RWPE1 (cell line): Measurements from ENCODE around the gene APLNR.

Experiments
- CTCF ChIA-PET: fragments of 350-600 bp; sonication (Branson Sonifier 250); formaldehyde crosslinking; extraction: SDS; loops from one replicate; lab custom pipeline; 2021; lab: Yijun Ruan, JAX
- POLR2A ChIA-PET: fragments of 400-600 bp; formaldehyde crosslinking; extraction: SDS; loops from one replicate; lab custom pipeline; 2020; ENCODE audit warnings: antibody characterized with exemption; ENCODE audit not compliant: low non-redundant PET; lab: Yijun Ruan, JAX
- DNase-seq: peaks from one replicate; pipeline ENCODE4 v3.0.0; 2012; ENCODE audit warnings: low spot score
- H3K27ac ChIP-seq: fragments of 450-650 bp; 2 replicates; pipeline ENCODE4 v1.5.1; 2017
- CTCF ChIP-seq: fragments of 450-650 bp; conservative IDR thresholded peaks from 2 replicates; pipeline ENCODE4 v1.5.1; 2017; ENCODE audit warnings: low read depth, mild to moderate bottlenecking

The APLNR gene

DNA sequence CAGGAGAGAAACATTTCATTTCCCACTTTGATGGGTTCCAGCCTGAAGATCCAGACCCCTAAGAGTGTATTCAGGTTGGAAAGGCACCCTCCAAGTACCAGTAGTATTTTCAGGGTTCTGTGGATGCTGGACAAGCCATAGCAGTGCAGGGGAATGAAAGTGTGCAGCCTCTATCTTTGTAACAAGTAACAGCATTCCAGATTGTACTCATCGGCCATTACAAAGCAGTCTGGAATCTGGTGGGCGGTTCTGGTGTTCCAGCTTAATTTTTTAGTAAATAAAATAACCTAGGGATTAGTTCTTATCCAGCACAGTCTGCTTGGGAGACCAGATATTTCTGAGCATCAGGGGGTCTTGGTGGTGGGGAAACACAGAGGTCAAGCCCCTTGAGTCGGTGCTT is 22.6 kb downstream of the APLNR start:
- H3K27ac ChIP-seq: no peak overlapping the region
- peak; percentile 63 for DNase-seq
- TF ChIP-seq CTCF: no peak
- ChIA-PET CTCF (no interaction called here), POLR2A (no interaction called here)

DNA sequence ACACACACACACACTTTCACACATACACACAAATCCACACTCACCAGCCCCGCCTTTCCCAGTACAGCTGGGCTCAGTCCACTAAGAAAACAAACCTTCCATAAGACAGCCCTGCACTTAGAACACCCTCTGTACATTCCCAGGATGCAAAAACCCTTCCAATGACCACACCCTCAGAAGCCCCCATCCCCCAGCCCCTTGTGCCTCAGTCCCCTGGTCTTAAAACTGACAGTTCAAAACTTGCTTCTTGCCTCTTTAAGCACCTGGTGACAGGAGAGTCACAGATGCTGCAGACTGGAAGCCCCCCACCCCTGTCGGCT is 23.0 kb downstream of the APLNR start:
- H3K27ac ChIP-seq: no peak overlapping the region
- ChIA-PET CTCF (no interaction called here), POLR2A (no interaction called here)
- DNase-seq: no peak
- no peak for TF ChIP-seq CTCF

GRCh38 chr11:57213342-57214097 is 23.5 kb downstream of the APLNR start:
- POLR2A ChIA-PET: no interaction called here
- DNase-seq: no peak
- no peak overlapping the region for H3K27ac ChIP-seq
- TF ChIP-seq CTCF: no peak
- CTCF ChIA-PET: interaction anchor here (0.6 kb wide), 1 partner anchor 37 kb away, joined by 3 read pairs; no protein-coding TSS in a partner anchor

GRCh38 chr11:57210781-57211180 is 26.3 kb downstream of the APLNR start:
- no peak overlapping the region for H3K27ac ChIP-seq
- CTCF ChIA-PET: interaction anchor here (0.7 to 1.0 kb wide), 2 partner anchors 39 to 1299 kb away, joined by 4 read pairs; no protein-coding TSS in a partner anchor
- TF ChIP-seq CTCF: no peak
- POLR2A ChIA-PET: no interaction called here
- DNase-seq: no peak

DNA sequence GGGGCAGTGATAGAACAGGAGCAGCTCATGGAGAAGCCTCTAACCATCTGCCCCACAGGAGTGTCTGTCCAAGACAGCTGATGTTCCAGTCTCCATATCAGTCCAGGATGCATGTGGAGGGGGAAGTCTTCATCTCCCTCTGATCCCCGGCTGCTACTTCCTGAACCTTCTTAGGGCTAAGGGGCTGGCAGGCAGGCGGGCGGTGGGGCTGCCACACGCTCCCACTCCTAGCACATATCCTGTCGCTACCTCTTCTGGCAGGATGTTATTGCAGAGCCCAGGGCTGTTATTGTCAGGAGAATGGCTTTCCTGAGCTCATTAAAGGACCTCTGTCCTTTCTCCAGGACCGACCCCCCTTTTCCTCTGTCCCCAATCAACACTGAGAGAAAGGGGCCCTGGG is 29.9 kb downstream of the APLNR start:
- no peak for TF ChIP-seq CTCF
- no peak for DNase-seq
- CTCF ChIA-PET: interaction anchor here (0.5 to 0.6 kb wide), 2 partner anchors 259 to 387 kb away, joined by 3 to 4 read pairs; no protein-coding TSS in a partner anchor
- H3K27ac ChIP-seq: no peak overlapping the region
- POLR2A ChIA-PET: no interaction called here

- CTCF ChIA-PET: interaction anchor here (0.7 kb wide), 1 partner anchor 1201 kb away, joined by 3 read pairs; no protein-coding TSS in a partner anchor
- H3K27ac ChIP-seq: no peak overlapping the region
- TF ChIP-seq CTCF: no peak
- no peak for DNase-seq
- POLR2A ChIA-PET: no interaction called here
Observed at GRCh38 chr11:57205041-57205641, 31.9 kb downstream of the APLNR start.
